Keratinocyte (primary cell): ENCODE measurements around the gene SMURF2. TPM values are rescaled to one million over a fixed set of nuclear protein-coding genes. Genes with fewer than 3 reads are reported as not detected.
A peak's percentile ranks its signal among the peaks of the same experiment; 100 is the strongest.

Experiments
- DNase-seq: peaks from one replicate; pipeline ENCODE4 v3.0.0-alpha.2; 2011; ENCODE audit warnings: low read depth, missing footprints, low spot score
- FAIRE-seq: peaks from 2 replicates; lab custom pipeline; 2011; peaks lifted over from hg19 to GRCh38; lab: Jason Lieb, UNC
- H2AFZ ChIP-seq: 2 replicates; pipeline ENCODE4 v1.6.0; 2012; ENCODE audit warnings: low read length, control low read depth, inconsistent platforms; ENCODE audit not compliant: control insufficient read depth
- H3K27ac ChIP-seq: 2 replicates; pipeline ENCODE4 v1.5.1; 2011; ENCODE audit warnings: low read length; ENCODE audit not compliant: control insufficient read depth, insufficient read depth
- H3K27me3 ChIP-seq: 3 replicates; pipeline ENCODE4 v1.6.0; 2011; ENCODE audit warnings: low read length; ENCODE audit not compliant: control insufficient read depth, insufficient read depth; ENCODE audit errors: extremely low read depth
- H3K36me3 ChIP-seq, 2 experiments: 2 replicates in 1 of 2; 3 replicates in 1 of 2; pipeline ENCODE4 v1.5.1; 2011; ENCODE audit warnings: low read length in 2 of 2, mild to moderate bottlenecking in 1 of 2; ENCODE audit not compliant: control insufficient read depth in 2 of 2, insufficient read depth in 2 of 2; ENCODE audit errors: extremely low read depth in 1 of 2
- H3K4me1 ChIP-seq: 3 replicates; pipeline ENCODE4 v1.5.1; 2011; ENCODE audit warnings: low read length; ENCODE audit not compliant: control insufficient read depth, insufficient read depth; ENCODE audit errors: extremely low read depth
- H3K4me2 ChIP-seq: 3 replicates; pipeline ENCODE4 v1.6.0; 2011; ENCODE audit warnings: low read depth, low read length; ENCODE audit not compliant: control insufficient read depth, insufficient read depth; ENCODE audit errors: extremely low read depth
- H3K4me3 ChIP-seq, 3 experiments: fragments of 200-600 bp in 1 of 3; sonication (generic) in 1 of 3; 2 replicates in 2 of 3; 3 replicates in 1 of 3; pipeline ENCODE4 v1.5.1; 2011 to 2016; ENCODE audit warnings: low read length in 3 of 3, mild to moderate bottlenecking in 3 of 3, control low read depth in 2 of 3, inconsistent platforms in 1 of 3, low read depth in 1 of 3, mixed read lengths in 1 of 3, mixed run types in 1 of 3, moderate library complexity in 1 of 3; ENCODE audit not compliant: control insufficient read depth in 2 of 3, insufficient read depth in 2 of 3; ENCODE audit errors: extremely low read depth in 1 of 3
- H3K79me2 ChIP-seq: 2 replicates; pipeline ENCODE4 v1.6.0; 2012; ENCODE audit warnings: low read length; ENCODE audit not compliant: control insufficient read depth, insufficient read depth
- H3K9ac ChIP-seq: 3 replicates; pipeline ENCODE4 v1.6.0; 2011; ENCODE audit warnings: low read length; ENCODE audit not compliant: control insufficient read depth, insufficient read depth; ENCODE audit errors: extremely low read depth
- H3K9me1 ChIP-seq: 3 replicates; pipeline ENCODE4 v1.6.0; 2011; ENCODE audit warnings: low read length; ENCODE audit not compliant: control insufficient read depth, insufficient read depth; ENCODE audit errors: extremely low read depth
- H3K9me3 ChIP-seq: 2 replicates; pipeline ENCODE4 v1.5.1; 2012; ENCODE audit warnings: low read depth, low read length; ENCODE audit not compliant: control insufficient read depth
- H4K20me1 ChIP-seq: 3 replicates; pipeline ENCODE4 v1.6.0; 2011; ENCODE audit warnings: low read length; ENCODE audit not compliant: control insufficient read depth, insufficient read depth; ENCODE audit errors: extremely low read depth
- CTCF ChIP-seq, 3 experiments: IDR thresholded peaks in 1 of 3; conservative IDR thresholded peaks in 1 of 3; optimal IDR thresholded peaks in 1 of 3; 2 replicates in 2 of 3; 3 replicates in 1 of 3; pipeline versions ENCODE3 to v1.5.1; 2011; ENCODE audit warnings: low read length in 3 of 3, mild to moderate bottlenecking in 3 of 3, moderate library complexity in 2 of 3, control low read depth in 1 of 3, inconsistent platforms in 1 of 3; ENCODE audit not compliant: insufficient read depth in 2 of 3; ENCODE audit errors: extremely low read depth in 1 of 3
- EZH2 ChIP-seq: IDR thresholded peaks from one replicate; pipeline ENCODE4 v1.6.1; 2012; ENCODE audit warnings: inconsistent platforms, mild to moderate bottlenecking, low read length, moderate library complexity
- dilution Hi-C: fragments of 300-500 bp; cut with MboI; formaldehyde crosslinking; loops from one replicate; pipeline ENCODE4 v1.7.0; 2020; ENCODE audit warnings: low sequenced_read_pairs; ENCODE audit not compliant: extremely low pct_ligation_motif_present
- polyA plus RNA-seq, 5 experiments: library from polyadenylated mRNA; depleted of rRNA in 3 of 5; stranded (reverse) in 3 of 5; stranded (forward) in 1 of 5; unstranded in 1 of 5; fragments of >200 nt; gene quantifications; 1 replicate in 1 of 5; 2 replicates in 3 of 5; 3 replicates in 1 of 5; pipeline versions ENCODE4 v1.2.1 to v1.2.3, GENCODE V29; 2011 to 2012; ENCODE audit warnings: missing spikeins in 2 of 5, low read depth in 1 of 5, low replicate concordance in 1 of 5

Gene SMURF2
- polyA plus RNA-seq, 1 donor (not counting 4 experiments of a cell fraction or from before 2014, with no cell fraction given) = 128 TPM

GRCh38 chr17:64694207-64694606 is 32.1 kb upstream of the SMURF2 start:
- H3K9me3 ChIP-seq = no peaks in the 10 kb centered on the region
- H3K4me1 ChIP-seq = peaks cover 6% of the 10 kb centered on the region
- H3K36me3 ChIP-seq = no peaks in the 10 kb centered on the region
- no peak overlapping the region for H2AFZ ChIP-seq
- no peak overlapping the region for H3K9ac ChIP-seq
- DNase-seq (no peak), FAIRE-seq (no peak)
- no peak overlapping the region for H3K4me3 ChIP-seq
- no peak for TF ChIP-seq EZH2
- no peak for TF ChIP-seq CTCF (optimal IDR thresholded peaks at IDR 0.05 in 1 of 3, IDR thresholded peaks at IDR 0.05 in 1 of 3, conservative IDR thresholded peaks at IDR 0.05 in 1 of 3; ENCODE audit: extremely low read depth in 1 of 3, insufficient read depth in 2 of 3, low read length in 3 of 3)
- peak overlapping the region; percentile 16 for H3K4me2 ChIP-seq
- H3K27me3 ChIP-seq = no peaks in the 10 kb centered on the region
- H3K27ac ChIP-seq = no peak overlapping the region
- no peaks in the 10 kb centered on the region for H3K9me1 ChIP-seq
- no peaks in the 10 kb centered on the region for H3K79me2 ChIP-seq
- dilution Hi-C loops = no loop called here
- H4K20me1 ChIP-seq = no peaks in the 10 kb centered on the region

- H3K27ac ChIP-seq = no peak overlapping the region
- H3K27me3 ChIP-seq = no peaks in the 10 kb centered on the region
- no peak overlapping the region for H3K9ac ChIP-seq
- H3K4me2 ChIP-seq = no peak overlapping the region
- no peak for FAIRE-seq
- no peaks in the 10 kb centered on the region for H3K36me3 ChIP-seq
- H3K4me1 ChIP-seq = peaks cover 17% of the 10 kb centered on the region
- TF ChIP-seq EZH2 (no peak), CTCF (optimal IDR thresholded peaks at IDR 0.05 in 1 of 3, IDR thresholded peaks at IDR 0.05 in 1 of 3, conservative IDR thresholded peaks at IDR 0.05 in 1 of 3; ENCODE audit: extremely low read depth in 1 of 3, insufficient read depth in 2 of 3, low read length in 3 of 3) (no peak)
- dilution Hi-C loops = no loop called here
- H3K79me2 ChIP-seq = no peaks in the 10 kb centered on the region
- DNase-seq = no peak
- no peaks in the 10 kb centered on the region for H3K9me1 ChIP-seq
- no peak overlapping the region for H3K4me3 ChIP-seq
- H3K9me3 ChIP-seq = no peaks in the 10 kb centered on the region
- H2AFZ ChIP-seq = no peak overlapping the region
- H4K20me1 ChIP-seq = no peaks in the 10 kb centered on the region
Measured at GRCh38 chr17:64692187-64692586, 30.1 kb upstream of the SMURF2 start.
